ENCODE measurements around the gene DHX34.
"Not testable (repeated sequence)": the region's sequence is repeated elsewhere in the genome, so short reads cannot be mapped to it uniquely, and the experiment has no call there.

The DHX34 gene

GRCh38 chr19:47408156-47408938 is 59.2 kb downstream of the DHX34 start:
- Histone ChIP-seq H3F3A (ENCODE audit: insufficient read depth) (no peaks in the 10 kb centered on the region), H3K79me2 (ENCODE audit: insufficient read depth, low read length) (no peaks in the 10 kb centered on the region), H4K20me1 (ENCODE audit: low read depth, low read length) (no peaks in the 10 kb centered on the region), H3K9ac (ENCODE audit: low read length) (no peak overlapping the region), H2AFZ (ENCODE audit: low read depth, low read length, severe bottlenecking) (no peak overlapping the region), H3K4me3 (ENCODE audit: insufficient read depth, low read length, poor library complexity, severe bottlenecking) (no peak overlapping the region), H3K9me2 (replicated peaks; ENCODE audit: insufficient read depth, low read length) (no peaks in the 10 kb centered on the region), H3K27me3 (ENCODE audit: low read length) (no peaks in the 10 kb centered on the region), H3K36me3 (ENCODE audit: low read length) (no peaks in the 10 kb centered on the region), H3K9me3 (ENCODE audit: insufficient read depth, low read length) (no peaks in the 10 kb centered on the region), H3K4me2 (ENCODE audit: low read depth, low read length, poor library complexity, severe bottlenecking) (no peak overlapping the region), H3K27ac (ENCODE audit: low read depth, low read length) (no peak overlapping the region)
- TF ChIP-seq EZH2phosphoT487 (conservative IDR thresholded peaks at IDR 0.05; ENCODE audit: low read length) (no peak), CTCF (IDR thresholded peaks at IDR 0.05; ENCODE audit: insufficient read depth, low read length, poor library complexity, severe bottlenecking) (no peak)

- no peaks in the 10 kb centered on the region for H3K27me3 ChIP-seq (ENCODE audit: low read length)
Observed at GRCh38 chr19:47411101-47411500, 62.0 kb downstream of the DHX34 start.

GRCh38 chr19:47411696-47412095 is 62.6 kb downstream of the DHX34 start:
- not testable (repeated sequence) for H3K9me2 ChIP-seq (replicated peaks; ENCODE audit: insufficient read depth, low read length); H3K9me3 ChIP-seq (ENCODE audit: insufficient read depth, low read length); H3K4me2 ChIP-seq (ENCODE audit: low read depth, low read length, poor library complexity, severe bottlenecking); H3K4me3 ChIP-seq (ENCODE audit: insufficient read depth, low read length, poor library complexity, severe bottlenecking); H3K9ac ChIP-seq (ENCODE audit: low read length); H4K20me1 ChIP-seq (ENCODE audit: low read depth, low read length); H3K27ac ChIP-seq (ENCODE audit: low read depth, low read length); H3F3A ChIP-seq (ENCODE audit: insufficient read depth); H3K79me2 ChIP-seq (ENCODE audit: insufficient read depth, low read length); H3K27me3 ChIP-seq (ENCODE audit: low read length); H3K36me3 ChIP-seq (ENCODE audit: low read length); H2AFZ ChIP-seq (ENCODE audit: low read depth, low read length, severe bottlenecking)

More at GRCh38 chr19:47411101-47411500, 62.0 kb downstream of the DHX34 start:
- Histone ChIP-seq H3K27ac (ENCODE audit: low read depth, low read length) (no peak overlapping the region), H3F3A (ENCODE audit: insufficient read depth) (no peaks in the 10 kb centered on the region), H3K36me3 (ENCODE audit: low read length) (no peaks in the 10 kb centered on the region), H3K79me2 (ENCODE audit: insufficient read depth, low read length) (no peaks in the 10 kb centered on the region), H2AFZ (ENCODE audit: low read depth, low read length, severe bottlenecking) (no peak overlapping the region), H3K4me3 (ENCODE audit: insufficient read depth, low read length, poor library complexity, severe bottlenecking) (no peak overlapping the region), H3K4me2 (ENCODE audit: low read depth, low read length, poor library complexity, severe bottlenecking) (no peak overlapping the region), H3K9ac (ENCODE audit: low read length) (no peak overlapping the region), H3K9me3 (ENCODE audit: insufficient read depth, low read length) (no peaks in the 10 kb centered on the region), H3K9me2 (replicated peaks; ENCODE audit: insufficient read depth, low read length) (no peaks in the 10 kb centered on the region), H4K20me1 (ENCODE audit: low read depth, low read length) (no peaks in the 10 kb centered on the region)
- TF ChIP-seq EZH2phosphoT487 (conservative IDR thresholded peaks at IDR 0.05; ENCODE audit: low read length) (no peak), CTCF (IDR thresholded peaks at IDR 0.05; ENCODE audit: insufficient read depth, low read length, poor library complexity, severe bottlenecking) (no peak)

- H3K9me3 ChIP-seq (ENCODE audit: insufficient read depth, low read length), result no peaks in the 10 kb centered on the region
Observed at GRCh38 chr19:47413941-47414340, 64.8 kb downstream of the DHX34 start.

More at GRCh38 chr19:47413941-47414340, 64.8 kb downstream of the DHX34 start:
- no peaks in the 10 kb centered on the region for H3K36me3 ChIP-seq (ENCODE audit: low read length)
- H3K4me2 ChIP-seq (ENCODE audit: low read depth, low read length, poor library complexity, severe bottlenecking), result no peak overlapping the region
- H3K4me3 ChIP-seq (ENCODE audit: insufficient read depth, low read length, poor library complexity, severe bottlenecking), result no peak overlapping the region
- H3K9ac ChIP-seq (ENCODE audit: low read length), result no peak overlapping the region
- H3K27me3 ChIP-seq (ENCODE audit: low read length), result no peaks in the 10 kb centered on the region
- no peak overlapping the region for H3K27ac ChIP-seq (ENCODE audit: low read depth, low read length)
- no peaks in the 10 kb centered on the region for H4K20me1 ChIP-seq (ENCODE audit: low read depth, low read length)
- TF ChIP-seq EZH2phosphoT487 (conservative IDR thresholded peaks at IDR 0.05; ENCODE audit: low read length) (no peak), CTCF (IDR thresholded peaks at IDR 0.05; ENCODE audit: insufficient read depth, low read length, poor library complexity, severe bottlenecking) (no peak)
- H2AFZ ChIP-seq (ENCODE audit: low read depth, low read length, severe bottlenecking), result no peak overlapping the region
- no peaks in the 10 kb centered on the region for H3K9me2 ChIP-seq (replicated peaks; ENCODE audit: insufficient read depth, low read length)
- H3K79me2 ChIP-seq (ENCODE audit: insufficient read depth, low read length), result no peaks in the 10 kb centered on the region
- H3F3A ChIP-seq (ENCODE audit: insufficient read depth), result 0 out of 2 replicates have a peak, but pooled peaks cover 4% of the 10 kb centered on the region

Measured in SU-DHL-6 (cell line).